SIG-M5 treated with dmso at 0.1 percent for 504 hours (cell line): ENCODE data around the gene ATXN1.
"Not testable (repeated sequence)": the region's sequence is repeated elsewhere in the genome, so short reads cannot be mapped to it uniquely, and the experiment has no call there.

ENCODE experiments used
- DNase-seq: peaks from one replicate; lab custom pipeline; 2025; ENCODE audit not compliant: unreplicated experiment; lab: John Stamatoyannopoulos, UW

Gene ATXN1

DNA sequence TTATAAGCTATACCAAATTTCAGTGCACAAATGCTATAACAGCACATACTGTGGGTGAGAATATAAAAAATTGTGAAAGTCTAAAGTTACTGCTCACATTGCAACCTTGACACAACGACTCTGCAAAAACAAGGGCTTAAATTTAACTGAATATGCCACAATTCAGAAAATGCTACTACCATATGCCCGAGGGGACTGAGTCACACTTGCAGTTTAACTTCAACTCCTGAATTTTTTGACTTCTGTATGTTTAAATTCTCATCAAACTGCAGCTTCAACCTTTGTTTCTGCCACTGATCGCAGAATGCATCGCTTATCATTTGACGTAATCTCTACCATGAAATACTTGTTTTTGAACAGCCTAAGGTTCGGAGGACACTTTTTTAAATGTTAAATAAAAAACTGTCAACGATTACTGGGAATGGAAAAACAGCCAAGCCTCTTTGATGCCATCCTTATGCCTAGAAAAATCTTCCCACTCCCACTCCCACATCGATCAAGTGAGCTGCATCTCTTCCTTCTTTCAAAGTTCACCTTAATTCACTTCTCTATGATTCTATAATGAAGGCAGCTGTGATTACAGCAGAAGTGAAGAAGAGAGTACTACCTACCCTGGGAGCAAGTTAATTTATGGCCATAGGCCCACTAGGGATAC lies 136.5 kb downstream of the ATXN1 start:
- DNase-seq: no peak

DNA sequence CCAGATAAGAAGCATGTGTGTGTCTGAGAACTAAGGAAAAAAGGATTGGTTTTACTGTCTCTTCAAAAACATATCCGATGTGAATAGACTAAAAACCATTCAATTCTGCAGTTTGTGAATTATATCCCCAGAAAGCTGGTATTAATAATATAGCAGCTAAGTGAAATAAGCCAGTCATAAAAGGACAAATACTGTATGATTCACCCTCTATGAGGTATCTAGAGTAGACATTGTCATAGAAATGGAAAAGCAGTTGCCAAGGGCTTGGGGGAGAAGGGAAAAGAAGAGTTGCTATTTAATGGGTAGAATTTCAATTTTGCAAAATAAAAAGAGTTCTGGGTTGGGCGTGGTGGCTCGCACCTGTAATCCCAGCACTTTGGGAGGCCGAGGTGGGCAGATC lies 137.5 kb downstream of the ATXN1 start:
- no peak for DNase-seq

DNA sequence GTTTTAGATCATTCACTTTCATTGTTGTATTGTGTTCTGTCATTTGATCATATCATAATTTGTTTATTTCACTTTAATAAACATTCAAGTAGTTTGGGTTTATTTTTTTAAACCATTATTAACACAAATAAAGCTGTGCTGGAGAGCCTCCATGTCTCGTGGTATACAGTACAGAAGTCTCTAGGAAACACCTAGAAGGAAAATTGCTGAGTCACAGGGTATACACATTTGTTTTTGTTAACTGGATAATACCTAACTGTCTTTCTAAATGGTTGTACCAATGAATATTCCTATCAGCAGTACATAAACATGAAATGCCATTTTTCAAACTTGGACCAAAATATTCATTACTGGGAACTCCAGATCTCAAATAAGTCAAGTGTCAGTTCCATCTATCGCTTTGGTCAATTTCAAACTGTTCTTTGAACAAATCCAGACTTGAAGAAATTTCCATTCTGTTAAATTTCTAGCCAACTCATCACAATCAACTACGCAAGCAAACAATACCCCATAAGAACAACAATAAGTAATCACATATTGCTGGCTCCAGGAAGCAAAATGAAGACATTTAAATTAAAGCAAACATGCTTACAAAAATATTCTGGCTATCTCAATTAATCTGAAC lies 138.1 kb downstream of the ATXN1 start:
- no peak for DNase-seq

DNA sequence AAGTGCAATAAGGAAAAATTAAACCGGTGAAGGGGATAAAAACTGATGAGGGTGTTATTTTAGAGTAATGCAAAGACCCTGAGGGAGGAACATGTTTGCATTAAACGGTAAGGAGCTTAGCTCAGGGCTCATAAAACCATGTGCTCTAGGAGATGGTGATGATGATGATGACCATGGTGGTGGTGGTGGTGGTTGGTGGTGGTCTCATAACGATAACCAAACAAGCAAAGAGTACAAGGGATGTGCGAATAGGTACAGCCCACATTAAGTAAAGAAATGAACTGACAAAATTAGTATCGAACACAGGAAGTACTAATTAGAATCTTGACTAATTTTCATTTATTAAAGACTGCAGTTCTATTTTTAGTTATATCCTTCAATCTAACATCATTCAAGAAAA lies 139.1 kb downstream of the ATXN1 start:
- no peak for DNase-seq

DNA sequence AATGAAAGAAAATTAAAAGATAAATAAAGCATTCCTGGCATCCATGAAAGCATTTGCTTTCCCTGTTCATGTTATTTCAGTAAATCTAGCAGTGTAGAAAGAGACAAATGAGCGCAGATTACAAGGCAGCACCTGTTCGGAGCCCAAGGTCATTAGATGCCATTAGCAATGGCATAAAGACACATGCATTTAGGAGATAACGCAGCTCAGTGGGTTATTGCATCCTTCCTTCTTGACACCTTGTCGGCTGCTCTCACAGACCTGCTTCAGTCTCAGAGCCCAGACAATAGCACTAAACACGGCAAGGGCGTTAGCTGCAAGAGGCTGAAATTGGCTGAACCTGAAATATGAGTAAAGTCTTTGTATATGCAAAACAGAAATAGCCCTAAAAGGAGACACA lies 140.3 kb downstream of the ATXN1 start:
- no peak for DNase-seq

DNA sequence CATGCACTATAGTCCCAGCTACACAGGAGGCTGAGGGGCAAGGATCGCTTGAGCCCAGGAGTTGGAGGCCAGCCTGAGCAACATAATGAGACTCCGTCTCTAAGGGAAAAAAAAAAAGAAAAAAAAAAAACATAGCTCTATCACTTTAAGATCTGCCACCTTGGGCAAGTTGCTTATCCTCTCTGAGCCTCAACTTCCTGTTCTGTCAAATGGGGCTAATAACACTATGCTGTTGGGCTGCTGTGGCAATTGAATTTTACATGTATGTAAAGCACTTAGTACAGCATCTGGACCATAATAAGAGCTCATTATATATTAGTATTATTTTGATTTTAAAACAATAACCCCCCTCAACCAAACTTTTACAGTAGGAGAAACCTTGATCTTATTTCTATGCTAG lies 141.5 kb downstream of the ATXN1 start:
- no peak for DNase-seq

DNA sequence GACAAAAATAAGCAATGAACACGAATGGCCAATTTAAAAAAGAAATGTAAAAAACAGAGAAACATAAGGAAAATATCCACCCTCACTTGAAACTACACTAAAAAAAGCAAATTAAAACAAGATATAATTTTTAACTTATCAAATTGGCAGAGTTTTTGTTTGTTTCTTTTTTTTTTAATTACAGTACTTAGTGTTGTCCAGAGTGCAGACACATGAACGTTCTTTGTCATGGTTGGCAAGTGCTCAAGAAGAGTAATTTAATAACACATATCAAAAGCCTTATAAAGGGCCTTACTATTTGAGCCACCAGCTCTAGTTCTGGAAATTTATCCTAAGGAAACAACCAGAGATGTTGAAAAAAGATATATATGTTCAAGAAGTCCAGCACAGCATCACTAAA lies 142.3 kb downstream of the ATXN1 start:
- DNase-seq: no peak

DNA sequence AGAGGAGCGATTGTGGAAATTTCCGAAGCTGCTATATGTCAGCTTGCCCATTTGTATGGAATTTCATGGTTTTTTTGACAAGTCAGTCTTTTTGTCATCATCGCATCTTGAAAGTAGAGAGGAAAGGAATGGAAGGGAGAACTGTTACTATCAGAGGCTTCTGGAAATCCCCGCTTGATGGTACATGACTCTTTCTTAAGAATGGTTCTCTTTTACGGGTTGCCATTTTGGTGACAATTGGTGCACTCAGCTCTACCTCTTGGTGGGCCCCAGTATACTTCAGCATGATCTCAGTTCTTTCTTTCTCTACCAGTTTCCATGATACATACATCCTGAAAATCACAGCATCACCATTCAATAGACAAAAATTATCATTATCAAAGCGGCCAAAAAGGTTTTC lies 146.0 kb downstream of the ATXN1 start:
- not testable (repeated sequence) for DNase-seq

DNA sequence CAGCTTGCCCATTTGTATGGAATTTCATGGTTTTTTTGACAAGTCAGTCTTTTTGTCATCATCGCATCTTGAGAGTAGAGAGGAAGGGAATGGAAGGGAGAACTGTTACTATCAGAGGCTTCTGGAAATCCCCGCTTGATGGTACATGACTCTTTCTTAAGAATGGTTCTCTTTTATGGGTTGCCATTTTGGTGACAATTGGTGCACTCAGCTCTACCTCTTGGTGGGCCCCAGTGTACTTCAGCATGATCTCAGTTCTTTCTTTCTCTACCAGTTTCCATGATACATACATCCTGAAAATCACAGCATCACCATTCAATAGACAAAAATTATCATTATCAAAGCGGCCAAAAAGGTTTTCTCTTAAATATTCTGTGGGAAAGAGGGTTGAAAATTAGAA lies 147.1 kb downstream of the ATXN1 start:
- not testable (repeated sequence) for DNase-seq

DNA sequence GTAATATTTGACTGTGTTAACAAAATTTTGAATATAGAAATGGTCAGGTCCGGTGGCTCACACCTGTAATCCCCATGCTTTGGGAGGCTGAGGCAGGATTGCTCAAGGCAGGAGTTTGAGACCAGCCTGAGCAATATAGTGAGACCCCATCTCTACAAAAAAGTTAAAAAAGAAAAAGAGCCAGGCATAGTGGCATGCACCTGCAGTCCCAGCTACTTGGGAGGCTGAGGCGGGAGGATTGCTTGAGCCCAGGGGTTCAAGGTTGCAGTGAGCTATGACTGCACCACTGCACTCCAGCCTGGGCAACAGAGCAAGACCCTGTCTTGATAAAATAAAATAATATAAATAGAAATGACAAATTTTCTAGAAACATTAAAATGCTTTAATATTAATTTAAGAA lies 147.8 kb downstream of the ATXN1 start:
- DNase-seq: not testable (repeated sequence)

DNA sequence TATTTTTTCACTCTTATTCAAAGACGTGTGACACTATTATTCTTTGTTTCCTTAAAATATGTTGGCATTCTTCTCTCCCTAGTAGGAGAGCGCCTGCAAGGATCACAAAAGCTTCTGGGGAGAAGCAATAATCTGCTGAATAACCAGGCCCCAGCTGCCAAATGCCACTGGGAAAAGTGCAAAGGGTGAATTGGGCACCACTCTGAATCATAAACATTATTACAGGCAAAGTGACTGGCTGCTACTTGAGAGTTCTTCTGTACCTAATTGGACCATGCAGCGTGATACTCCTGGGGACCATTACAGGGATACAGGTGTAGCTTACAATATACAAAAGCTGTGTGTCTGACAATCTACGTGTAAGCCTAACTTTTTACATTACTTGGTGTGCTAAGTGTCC lies 152.8 kb downstream of the ATXN1 start:
- DNase-seq: no peak

DNA sequence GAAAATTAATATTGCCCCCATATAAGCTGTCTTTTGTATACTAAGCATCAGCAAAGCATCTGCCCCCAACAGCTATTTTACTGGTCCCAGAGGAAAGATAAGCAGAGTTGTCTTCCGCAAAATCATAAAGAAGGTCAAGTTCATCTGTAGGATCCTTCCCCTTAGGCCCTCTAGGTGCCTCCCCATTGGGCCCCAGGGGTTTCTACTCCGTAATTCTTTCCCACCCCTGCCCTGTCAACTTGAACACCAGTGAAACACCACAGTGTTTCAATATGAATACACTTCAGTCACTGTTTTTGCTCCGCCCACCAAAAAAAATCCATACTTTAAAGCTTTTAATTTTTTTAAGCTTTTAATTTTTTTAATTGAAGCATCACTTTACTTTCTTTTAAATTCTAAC lies 159.2 kb downstream of the ATXN1 start:
- no peak for DNase-seq

DNA sequence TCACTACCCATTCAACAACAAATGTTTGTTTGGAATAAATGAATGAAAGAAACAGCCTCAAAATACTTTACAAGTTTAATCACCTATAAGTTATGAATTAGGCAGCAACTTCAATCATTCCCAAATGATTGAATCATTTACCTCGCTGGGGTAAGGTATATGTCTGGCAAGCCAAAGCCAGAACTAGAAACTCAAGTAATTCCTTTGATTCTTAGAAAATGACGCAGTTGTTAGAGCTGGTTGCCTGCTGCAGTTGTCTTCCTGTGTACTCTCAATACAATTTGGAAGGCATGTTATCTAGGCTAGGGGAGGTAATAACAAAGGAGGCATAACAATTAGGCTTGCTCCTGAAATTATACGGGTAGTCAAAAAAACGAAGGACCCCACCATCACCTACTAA lies 160.6 kb downstream of the ATXN1 start:
- DNase-seq: no peak

DNA sequence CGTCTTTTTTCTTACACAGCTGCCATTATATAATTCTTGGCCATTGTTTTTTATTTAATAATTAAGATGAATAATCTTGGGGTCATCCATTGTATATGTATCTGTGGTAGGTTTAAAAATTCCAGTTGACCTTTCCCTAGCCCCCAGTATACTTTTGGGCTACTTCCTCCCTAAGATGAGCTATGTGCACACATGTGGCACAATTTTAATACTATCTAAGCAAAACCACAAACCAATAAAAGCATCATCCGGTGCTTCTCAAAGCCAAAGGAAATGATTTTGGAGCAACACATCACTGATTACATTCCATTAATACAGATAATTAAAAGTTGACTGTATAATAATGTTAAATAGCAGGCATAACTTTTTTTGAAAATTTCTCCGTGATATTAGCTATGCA lies 161.2 kb downstream of the ATXN1 start:
- no peak for DNase-seq

DNA sequence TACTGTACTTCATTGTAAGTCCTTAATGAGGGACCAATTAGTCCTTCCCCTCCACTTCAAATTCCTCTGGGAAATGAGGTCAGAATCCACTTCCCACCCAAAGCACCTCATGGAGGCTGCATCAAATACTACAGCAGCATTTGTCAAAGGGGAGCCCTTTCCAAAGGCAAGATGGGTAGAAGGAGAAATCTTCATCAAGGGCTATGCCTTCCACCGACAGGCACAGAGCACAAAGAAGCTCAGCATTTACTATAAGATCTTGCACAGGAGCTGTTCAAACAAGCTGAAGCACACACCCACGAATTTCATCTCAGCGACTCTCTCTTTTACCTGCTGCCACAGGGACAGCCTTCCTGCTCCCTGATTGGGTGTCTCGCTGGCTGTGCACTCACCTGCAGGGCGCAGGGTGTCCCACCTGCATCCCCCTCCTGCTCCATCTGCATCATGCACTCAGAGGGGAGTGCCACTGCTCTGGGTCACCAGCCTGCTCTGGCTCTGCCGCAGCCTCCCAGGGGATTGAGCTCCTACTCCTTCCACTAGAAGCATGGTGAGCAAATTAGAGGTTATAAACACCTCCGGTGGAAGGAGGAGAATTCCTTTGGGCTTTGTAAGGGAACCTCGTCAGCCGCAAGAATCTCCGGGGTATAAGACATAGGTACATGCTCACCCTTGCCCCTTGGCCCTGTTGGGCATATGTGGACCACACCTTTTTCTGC lies 164.5 kb downstream of the ATXN1 start:
- DNase-seq: no peak

DNA sequence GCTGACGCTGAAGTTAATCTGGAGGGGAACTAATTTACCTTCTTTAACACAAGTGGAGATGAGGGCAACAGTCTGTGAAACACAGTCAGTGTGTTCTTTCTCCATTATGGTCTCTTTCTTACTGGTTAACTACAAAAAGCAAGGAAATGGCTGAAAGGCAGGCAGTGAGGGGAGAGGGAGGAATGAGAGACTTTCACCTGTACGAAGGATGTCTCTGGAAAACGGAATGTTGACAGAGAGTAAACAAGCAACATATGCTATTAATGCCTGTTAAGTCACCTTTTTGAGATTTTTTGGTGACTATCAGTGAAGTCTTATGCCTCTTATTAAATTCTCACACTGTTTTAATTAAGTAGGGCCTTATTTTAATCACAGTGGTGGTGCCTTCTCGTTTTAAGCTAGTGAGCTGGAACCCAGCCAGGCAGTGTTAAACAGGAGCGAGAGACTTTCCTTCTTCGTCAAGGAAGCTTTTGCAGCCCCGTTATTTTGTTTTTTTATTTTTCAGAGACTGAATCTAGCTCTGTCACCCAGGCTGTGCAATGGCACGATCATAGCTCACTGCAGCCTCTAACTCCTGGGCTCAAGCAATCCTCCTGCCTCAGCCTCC lies 165.6 kb downstream of the ATXN1 start:
- DNase-seq: no peak

DNA sequence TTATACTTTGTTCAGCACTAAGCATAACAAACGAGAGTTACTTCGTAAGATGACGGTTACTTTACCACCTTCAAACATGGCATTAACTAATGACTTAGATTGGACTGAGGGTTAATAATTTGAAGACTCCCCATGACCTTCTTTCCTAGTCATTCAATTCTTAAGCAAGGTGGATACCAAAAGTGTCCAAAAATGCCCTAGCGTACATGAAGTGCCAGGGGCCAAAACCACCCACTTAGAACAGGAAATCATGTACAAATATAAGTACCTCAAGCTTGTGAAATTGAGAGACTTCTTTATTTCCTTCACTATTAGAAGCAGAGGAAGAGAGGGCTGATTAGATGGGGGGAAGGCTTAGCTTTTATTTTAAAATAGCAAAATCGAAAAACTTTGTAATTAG lies 166.4 kb downstream of the ATXN1 start:
- DNase-seq: no peak

DNA sequence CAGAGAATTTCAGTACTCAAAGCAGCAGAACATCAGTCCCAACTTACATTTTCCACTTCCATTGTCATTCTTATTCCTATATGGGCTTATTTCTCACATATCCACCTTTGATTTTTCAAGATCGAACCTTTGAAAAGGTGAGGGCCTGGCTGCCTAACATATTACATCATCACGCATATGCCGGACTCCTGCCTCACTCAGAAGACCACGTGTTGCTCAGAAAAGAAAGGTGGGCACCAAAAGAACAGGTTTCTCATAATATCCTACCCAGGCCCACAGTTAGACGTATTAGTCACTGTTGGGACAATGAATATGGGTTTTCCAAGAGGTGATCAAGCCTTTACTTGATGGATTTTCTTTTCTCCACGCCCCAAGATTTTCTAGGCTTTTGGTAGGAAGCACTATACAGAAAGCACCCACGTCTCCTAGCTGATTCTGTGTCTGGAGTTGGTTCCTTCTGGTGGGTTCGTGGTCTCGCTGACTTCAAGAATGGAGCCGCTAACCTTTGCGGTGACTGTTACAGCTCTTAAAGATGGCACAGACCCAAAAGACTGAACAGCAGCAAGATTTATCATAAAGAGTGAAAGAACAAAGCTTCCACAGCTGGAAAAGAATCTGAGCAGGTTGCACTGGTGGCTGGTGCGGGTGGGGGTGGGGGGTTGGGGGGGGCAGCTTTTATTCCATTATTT lies 168.9 kb downstream of the ATXN1 start:
- DNase-seq: no peak

DNA sequence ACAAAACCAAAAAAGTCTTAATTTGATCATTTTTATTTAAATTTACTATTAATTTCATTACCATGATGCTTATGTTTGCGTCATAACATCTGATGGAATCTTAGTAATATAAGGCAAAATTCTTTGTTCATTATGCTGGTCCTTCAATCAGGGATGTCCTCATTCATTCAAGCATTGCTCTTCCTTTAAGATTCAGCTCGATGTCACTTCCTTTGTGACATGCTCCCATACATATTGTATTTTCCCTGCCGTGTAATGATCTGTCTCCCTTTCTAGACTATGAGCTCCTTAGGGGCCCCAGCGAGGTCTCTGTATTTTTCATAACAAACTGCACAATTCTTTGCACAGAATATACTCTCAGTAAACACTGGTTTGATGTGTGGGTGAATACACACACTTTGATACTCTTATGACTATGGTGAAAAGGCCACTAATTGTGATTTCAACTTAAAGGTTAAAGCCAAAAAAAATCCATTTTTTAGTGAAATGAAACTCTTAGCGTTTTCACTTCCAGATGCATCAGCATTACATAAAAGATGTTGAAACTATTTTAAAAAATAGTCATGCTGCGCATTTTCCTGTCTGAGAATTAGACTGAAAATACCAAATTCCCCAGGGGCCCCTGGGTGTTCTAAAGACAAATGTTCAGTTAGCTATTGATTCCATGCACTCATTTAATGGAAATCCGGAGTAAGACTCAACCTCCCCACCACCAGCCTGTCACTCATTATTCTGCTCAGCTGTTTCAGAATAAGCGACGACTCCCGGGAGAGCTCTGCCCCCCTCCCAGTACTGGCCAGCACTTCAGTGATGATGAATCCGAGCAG lies 169.7 kb downstream of the ATXN1 start:
- no peak for DNase-seq

DNA sequence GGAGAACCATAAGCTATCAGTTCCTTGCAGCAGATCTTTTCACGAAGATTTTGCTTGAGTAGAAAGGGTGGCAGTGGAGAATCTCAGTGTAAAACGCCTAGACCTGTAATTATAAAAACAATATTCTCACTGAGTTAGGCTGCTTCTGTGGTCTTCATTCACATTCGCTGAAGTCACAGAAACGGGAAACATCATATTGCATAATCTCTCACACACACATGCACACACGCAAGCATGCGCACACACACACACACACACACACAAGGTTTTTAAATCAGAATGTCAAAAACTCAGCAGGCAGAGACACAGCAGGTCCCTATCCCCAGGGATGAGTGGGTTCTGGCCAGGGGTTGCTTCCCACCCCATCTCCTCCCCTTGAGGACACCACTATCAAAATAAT lies 175.5 kb downstream of the ATXN1 start:
- DNase-seq: peak; percentile 73
